GF-D8 (cell line): ENCODE data around the gene TRIM9.
A peak's percentile ranks its signal among the peaks of the same experiment; 100 is the strongest.
"Not testable (repeated sequence)": the region's sequence is repeated elsewhere in the genome, so short reads cannot be mapped to it uniquely, and the experiment has no call there.

Experiments used
- DNase-seq: peaks from one replicate; lab custom pipeline; 2025; lab: John Stamatoyannopoulos, UW

The TRIM9 gene

DNA sequence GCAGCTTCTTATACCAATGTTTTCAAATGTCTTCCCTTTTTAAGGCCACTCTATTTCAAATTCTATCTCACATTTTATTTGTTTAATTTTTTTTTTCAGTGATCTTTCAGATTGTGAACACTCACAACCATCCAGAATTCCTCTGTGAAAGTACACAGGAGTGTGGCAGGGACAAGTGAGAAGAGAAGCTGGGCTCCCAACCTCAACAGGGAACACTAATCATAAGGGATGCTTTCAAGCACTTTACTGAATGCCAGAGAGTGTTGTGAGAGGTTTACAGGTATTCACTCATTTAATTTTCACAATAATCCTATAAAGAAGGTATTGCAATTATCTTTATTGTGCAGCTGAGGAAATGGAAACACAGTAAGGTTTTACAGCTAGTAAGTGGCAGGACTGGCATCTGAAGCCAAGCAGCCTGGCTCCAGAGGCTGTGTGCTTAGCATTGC is 90.5 kb downstream of the TRIM9 start:
- DNase-seq, result no peak

DNA sequence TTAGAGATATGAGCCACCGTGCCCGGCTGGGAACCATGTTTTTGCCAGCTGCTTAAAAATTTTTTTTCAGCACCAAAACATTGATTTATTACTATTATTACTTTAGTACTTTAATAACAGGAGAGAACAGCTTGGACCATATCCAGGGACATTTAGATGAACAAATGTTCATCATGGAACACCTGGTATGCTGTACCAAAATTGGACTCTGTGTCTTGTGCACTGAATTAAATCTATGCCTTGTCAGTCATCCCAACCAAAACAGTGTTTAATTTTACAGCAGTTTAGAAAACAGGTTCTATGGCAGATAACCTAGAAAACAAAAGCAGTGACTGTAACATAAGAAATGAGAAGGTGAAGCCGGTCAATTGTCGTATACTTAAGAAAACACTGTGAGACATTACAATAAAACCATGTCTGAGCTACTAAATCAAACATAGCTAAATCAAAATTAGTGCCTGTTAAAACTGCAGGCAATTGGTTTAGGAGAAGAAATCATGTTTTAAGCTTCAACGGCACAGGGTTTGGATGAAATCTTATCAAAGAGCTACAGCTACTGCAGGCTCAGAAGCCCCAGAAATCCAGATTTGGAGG is 92.4 kb downstream of the TRIM9 start:
- no peak for DNase-seq

DNA sequence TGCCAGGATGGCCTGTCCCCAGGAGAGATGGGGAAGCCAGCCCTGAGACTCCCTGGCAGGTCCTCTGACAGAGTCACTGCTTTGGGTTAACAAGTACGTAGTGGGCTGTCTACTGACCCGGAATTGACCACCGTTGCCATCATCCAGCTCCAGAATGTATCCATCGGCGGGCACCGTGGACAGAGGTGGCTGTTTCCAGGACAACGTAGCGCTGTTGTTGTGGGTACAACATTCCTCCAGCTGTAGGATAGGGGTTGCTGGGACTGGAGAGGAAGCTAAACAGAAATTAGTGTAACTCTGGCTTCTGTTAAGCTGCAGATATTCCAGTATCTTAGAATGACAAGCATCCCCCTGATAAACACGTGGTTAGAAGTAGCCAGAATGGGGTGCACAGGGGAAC is 94.3 kb downstream of the TRIM9 start:
- DNase-seq, result no peak

DNA sequence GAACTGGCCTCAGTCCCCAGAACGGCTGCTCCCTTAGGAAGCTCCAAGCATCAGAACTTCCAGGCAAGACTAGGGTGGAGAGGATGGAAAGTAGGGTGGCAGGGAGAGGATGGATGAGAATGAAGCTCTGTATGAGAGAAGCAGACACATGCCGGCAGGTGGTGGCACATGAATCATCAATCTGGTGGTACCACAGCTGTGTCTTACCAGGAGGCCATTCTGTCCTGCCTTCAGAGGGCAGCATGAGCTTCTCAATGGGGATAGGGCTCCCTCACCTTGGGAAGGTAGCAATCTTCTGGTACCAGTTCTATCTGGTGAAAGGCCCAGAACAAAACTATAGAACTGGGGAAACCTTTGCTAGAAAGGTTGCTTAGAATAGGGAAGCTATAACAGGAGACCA is 95.2 kb downstream of the TRIM9 start:
- DNase-seq, result no peak

DNA sequence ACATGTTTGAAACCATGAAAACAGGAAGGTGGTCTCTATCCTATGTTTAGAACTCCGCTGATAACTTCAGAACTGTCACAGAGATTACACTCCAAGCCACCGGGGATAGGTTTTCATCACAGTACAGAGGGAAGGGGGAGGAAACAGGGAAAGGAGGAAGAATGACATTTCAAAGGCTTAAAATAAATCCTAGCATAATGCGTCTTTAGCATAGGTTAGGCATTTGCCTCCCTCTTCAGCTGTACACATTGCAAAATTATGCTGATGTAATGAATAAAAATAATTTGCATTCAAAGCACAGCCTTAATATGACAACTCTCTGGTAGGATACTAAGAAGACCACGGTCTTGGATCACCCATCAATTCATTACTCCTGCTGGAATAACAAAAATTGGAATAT is 96.3 kb downstream of the TRIM9 start:
- DNase-seq, result no peak

DNA sequence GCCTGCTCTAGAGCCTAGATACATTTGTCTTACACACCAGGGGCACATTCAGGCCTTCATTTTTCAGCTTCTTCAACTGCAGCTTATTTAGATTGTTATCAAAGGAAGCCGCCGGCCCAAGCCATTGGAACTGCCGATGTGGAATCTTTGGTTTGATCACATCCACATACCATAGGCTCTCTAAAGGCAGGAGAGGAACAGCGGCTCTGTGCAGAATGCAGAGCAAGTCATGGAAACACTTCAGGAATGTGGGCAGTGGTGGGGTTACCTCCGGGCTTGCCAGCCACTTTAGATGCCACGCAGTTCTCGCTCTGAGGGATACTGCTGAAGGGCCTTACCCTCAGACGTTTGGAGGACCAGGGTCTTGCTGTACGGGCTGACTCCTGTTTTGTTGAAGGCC is 97.2 kb downstream of the TRIM9 start:
- no peak for DNase-seq

DNA sequence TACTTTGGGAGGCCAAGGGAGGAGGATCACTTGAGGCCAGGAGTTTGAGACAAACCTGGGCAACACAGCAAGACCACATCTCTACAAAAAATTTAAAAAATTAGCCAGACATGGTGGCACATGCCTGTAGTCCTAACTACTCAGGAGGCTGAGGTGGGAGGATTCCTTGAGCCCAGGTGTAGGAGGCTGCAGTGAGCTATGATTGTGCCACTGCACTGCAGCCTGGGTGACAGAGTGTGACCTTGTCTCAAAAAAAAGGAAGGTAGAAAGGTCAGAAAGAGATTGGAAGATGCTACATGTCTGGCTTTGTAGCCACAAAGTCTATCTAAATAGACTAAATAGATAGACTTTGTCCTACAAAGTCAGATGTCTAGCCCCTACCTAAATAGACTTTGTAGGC is 100.7 kb downstream of the TRIM9 start:
- DNase-seq, result not testable (repeated sequence)

DNA sequence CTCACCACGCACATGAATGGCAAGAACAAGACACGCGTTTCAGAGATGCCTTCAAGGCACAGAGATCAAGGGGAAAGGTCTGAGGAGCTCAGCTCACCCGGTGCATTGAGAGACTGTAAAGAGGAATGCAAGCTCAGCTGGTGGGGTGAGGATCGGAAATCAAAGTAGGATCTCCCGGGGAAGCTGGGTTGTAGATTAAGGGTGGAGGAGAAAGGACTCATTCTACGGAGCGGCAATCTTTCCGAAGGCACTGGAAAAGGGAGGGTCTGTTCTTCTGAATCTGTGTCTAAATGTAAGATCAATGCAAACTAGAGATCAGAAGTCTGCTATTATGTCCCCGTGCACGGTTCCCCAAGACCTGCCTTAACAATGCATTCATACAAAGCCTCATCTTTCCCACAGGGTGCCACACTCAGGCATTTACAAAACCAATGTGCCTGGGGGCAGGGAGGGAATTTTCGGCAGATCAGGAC is 109.0 kb downstream of the TRIM9 start:
- no peak for DNase-seq

DNA sequence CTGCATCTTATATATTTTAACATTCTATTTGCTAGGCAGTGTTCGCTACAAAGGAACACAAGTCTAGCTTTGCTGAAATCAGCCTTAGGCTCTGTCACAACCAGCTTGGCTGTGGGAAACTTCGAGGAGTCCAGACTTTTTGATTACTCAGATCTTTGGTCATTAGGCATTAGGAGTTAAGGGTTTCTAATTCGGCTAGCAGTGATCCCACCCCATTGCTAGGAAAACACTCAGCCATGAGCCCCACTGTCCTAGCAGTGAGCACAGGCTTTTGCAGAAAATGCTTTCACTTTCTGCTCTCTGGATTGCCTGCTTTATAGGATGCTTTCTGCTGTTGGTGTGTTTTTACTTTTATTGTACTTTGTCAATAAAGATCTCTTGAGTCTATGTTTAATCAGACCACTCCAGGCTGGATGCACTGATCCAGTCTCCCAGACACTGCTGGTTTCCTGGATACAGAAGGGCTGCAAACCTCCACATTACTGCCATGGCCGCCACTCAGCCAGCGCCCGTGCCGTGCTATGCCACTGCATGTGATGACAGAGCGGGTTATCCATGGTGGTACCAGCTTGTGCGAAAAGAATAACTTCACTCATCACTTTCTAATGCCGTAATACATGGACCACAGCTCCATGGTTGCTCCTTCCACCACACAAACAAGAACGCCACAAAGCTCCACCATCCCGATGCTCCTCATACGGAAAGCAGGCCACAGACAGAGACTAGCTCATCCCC is 109.6 kb downstream of the TRIM9 start:
- no peak for DNase-seq

DNA sequence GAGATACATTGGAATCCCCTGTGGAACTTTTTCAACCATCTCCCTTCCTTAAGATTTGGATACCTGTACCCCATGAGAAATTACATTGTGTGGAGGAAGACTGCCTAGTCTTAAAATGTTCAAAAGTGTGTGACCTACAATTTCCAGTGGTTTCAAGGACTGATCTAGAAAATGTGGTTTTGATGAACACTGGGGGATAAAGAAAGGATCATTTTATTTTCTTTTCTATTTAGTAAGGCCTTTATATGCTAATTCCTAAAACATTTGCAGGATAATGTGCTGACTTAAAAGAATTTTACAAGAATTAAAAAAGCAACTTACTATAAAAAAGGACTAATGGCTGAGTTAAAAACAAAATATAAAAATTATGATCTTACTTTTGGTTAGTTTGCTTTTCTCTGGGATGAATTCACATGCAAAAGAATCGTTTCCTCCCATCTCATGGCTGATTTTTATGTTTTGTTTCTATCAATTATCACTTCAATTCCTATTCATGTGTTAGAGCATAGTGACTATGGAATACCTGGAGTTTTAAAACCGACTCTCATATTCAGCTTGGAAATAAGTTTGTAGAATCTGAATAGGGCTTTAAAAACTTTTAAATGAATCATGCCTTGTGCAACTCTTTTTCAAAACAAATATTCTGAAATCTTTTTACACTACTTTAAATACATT is 110.7 kb downstream of the TRIM9 start:
- no peak for DNase-seq

DNA sequence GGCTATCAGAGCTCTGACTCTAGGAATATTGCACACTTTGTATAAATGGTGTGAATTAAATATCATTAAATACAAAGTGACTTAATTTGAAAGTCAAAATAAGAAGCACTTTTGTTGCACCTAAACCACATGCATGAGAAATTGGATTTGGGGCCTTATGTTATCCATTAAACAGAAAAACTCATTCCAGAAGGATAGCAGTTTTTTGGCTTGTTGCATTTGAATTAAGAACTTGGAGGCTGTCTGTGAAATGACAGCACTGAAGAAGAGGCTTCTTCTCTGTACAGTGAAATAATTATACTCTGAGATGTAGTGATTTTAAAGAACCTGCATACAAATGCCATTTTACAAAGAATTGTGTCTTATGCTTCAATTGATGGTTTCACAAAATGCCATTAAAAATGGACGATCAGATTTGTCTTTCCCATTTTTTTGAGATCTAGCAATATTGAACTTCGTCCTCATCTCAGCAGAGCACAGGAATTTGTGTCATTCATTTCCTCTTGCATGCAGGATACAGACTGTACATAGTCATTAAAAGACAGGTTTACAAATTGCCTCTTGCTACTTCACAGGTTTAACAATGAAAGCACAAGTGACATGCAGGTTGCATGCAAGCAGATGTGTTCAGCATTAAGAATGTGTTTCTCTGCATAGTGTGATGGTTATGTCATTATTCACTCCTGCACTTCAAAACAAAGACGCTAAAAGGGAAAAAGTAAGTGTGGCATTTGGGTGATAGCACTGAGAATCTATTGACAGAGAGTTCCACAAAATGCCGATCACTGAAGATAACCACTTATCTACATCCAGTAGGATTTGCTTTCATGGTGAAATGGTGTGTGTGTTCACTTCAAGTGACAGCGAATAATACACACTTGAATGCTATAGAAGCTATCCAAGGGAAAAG is 114.7 kb downstream of the TRIM9 start:
- no peak for DNase-seq

DNA sequence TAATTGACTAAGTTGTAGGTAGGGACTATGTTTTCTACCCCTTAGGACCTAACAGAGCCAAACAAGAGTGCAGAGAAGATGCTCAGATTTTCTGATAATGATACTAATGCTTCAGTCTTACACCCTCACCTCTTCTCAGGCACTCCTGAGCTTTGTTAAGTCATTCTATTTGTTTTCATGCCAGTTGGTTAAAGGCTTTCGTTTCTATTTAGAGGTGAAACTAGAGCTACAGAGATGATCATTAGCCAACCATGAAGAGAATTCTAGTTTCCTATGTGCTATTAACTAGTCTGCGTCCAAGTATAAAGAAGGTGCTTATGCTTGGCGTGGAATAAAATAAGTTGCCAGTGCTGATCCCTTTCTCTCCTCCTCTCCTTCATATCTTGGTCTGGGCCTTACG is 116.0 kb downstream of the TRIM9 start:
- no peak for DNase-seq

DNA sequence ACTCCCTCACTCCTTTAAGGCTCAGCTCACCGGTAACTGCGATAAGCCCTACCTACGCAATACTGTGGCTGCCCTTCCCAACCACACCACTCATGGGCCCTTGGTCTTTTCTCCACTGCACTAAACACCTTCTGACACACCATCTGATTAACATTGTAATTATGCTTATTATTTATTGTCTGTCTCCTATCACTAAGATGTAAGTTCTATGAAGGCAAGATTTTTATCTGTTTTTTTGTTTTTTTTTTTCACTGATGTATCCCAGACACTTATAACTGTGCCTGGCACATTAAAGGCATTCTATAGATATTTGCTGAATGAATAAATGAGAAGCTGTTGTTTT is 116.4 kb downstream of the TRIM9 start:
- DNase-seq, result no peak

DNA sequence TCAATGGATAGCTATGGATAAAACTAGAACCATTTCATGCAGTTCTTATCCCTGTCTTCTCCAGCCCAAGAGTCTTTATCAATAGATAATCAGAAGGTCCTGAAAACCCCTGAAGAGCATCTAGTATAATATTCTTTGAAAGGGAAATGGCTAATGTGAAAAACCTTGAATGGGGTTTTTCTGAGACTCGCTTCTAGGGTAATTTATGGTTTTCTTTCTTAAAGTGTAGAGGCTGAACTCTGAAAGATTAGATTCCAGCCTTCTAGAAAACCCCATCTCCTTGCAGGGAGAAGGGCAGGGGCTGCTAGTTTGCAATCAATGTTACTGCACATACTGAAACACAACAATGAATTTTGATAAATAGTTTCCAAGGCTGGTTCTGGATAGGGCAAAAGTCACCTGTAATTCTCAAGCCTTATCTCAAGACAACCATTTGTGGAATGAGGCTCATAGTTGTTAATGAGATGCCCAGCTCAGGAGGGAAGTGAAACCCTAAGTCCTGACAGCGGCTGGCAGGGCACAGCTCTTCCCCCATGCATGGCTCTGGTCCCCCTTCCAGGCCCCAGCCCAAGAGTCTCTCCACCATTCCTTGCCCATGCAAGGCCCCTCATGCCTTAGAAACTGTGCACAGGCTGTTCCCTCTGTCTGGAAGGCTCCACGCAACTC is 116.9 kb downstream of the TRIM9 start:
- DNase-seq, result no peak

DNA sequence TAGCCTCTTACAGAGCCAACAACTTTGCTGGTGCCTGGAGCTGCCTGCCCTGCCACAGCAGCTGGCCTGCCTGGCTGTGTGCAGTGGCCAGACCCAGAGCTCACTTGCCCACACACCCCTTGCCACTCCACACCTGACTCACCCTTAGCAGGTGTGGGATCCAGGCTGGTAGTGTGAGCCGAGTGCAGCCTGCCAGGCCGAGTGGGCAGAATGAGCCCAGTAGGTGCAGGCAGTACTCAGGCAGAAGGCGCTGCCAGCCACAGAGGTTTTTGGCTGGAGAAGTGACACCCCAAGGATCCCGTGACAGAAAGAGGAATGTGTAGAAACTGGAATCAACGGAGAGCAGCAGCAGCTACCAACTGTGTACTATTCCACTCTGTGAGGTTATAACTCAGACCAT is 120.8 kb downstream of the TRIM9 start:
- DNase-seq, result no peak

DNA sequence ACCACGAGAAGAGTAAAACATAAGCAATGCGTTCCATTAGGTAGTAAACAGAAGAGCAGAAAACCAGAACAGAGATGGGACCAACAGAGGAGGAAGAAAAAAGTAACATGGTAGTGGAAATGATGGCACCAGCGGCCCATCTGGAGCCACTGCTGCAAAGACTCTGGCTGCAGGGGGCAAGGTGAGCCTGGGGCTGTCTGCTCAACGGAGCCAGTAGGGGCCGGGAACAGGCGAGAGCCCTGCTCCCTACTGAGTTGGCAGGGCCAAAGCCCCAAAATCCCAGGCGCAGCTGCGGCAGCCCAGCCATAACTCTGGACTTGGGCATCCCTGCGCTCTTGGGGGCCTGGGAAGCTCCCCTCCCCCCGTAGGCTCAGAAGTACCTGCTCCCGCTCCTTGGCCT is 122.2 kb downstream of the TRIM9 start:
- DNase-seq, result no peak

DNA sequence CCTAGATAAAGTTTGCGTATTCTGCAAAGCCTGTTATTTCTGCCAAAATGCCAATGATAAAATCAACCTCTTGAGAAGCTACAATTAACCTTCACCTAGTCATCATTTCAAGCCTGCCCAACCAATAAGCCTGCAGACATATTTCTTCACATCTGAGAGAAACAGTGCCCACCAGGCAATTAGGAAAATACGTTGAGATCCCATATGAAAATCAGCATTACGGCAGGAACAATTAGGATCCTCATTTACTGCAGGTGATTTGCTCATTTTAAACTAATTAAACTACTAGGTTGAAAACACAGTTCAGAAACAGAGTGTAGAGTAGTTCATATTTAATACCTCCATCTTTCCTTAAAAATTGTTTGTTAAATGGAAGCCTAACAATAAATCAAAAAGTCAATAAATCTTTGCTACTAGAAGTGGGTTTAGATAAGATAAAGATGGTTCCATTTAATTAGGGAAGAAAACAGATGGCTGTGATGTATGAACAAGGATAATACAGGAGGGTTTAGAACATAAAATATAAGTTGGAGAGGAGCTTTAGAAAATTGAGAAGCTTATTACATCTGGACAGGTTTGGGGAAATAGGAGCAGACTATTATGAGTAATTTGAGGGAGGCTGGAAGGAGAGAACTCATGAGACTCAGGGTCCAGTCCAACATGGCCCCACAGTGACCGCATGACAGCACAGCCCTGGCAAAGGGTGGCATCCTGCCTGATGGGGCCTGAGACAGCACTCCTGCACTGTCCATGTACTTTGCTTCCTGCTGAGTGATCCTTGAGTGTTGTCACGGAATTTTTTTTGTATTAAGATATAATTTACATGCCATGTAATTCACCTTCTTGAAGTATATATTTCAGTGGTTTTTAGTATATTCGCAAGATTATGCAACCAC is 123.8 kb downstream of the TRIM9 start:
- no peak for DNase-seq

DNA sequence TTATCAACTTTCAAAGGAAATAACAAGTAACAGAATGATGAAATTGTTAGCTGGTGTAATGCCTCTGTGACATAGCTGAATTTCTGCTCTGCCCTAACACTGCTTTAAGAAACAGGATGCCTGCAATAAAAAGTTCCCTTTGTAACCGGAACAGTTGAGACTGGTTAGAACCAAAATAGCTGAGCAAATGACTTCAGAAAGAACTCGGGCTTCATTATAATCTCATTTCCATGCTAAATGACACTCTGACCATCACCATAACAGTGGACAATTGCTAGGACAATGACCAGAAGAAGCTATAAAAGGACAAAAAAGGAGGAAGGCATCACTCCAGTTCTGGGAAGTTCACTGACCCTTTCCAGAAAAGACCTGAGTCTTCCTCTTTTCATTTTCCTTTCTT is 127.1 kb downstream of the TRIM9 start:
- DNase-seq, result peak; percentile 75

DNA sequence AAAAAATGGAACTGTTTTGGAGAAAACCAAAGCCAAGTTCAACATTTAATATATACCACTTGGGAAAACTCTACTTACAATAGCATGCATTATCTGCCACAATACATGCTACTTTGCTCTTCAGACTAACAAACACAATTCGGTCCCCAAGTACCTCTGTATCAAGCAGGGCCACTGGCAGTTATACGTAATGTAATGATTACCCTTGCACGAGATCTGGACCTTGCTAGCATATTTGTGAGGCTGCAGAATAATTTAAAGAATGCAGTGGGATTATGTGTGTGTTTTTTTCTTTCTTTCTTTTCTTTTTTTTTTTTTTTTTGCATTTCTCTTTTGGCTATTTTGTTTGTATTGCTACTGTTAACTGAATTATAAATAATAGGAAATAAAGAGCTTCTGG is 127.8 kb downstream of the TRIM9 start:
- DNase-seq, result no peak

DNA sequence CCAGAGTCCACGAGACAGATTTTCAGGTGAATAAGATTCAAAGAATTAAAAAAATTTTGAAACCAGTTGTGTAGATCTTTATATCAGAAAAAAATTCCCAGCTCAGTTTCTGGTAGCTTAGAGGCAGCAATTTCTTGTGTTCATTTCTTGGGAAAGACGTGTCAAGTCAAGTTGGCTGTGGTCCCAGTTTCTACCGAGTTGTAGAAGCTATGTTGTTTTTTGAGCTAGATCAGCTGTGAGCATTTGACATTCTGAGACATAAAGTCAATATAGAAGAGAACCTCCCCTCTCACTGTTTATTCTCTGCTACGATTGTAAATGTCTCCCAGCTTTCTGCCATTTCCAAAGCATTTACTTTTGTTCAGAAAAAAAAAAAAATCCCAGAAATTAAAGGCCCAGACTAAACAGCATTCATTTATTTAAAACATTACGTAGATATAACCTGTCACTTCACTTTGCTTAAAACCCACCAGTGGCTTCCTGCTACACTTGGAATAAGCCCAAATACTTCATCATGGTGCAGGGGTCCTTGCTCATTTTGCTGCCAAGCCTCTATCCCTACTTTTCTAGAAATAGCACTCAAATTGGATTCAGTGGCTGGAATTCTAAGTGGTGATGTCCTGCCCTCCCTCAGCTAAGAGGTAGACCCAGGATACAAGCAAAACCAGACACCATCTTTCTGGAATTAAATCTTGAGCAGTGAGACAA is 130.1 kb downstream of the TRIM9 start:
- DNase-seq, result no peak
